LNCAP (cell line): Measurements from ENCODE around the gene SH3BP4.

Source experiments
- CTCF ChIP-seq: fragments of 450-650 bp; IDR thresholded peaks from 2 replicates; pipeline ENCODE4 v1.5.1; 2017; ENCODE audit warnings: mild to moderate bottlenecking

The SH3BP4 gene

GRCh38 chr2:235078914-235079472 lies 127.2 kb downstream of the SH3BP4 start:
- TF ChIP-seq CTCF, result no peak

GRCh38 chr2:235080101-235080500 lies 128.3 kb downstream of the SH3BP4 start:
- no peak for TF ChIP-seq CTCF

GRCh38 chr2:235082578-235083338 lies 130.9 kb downstream of the SH3BP4 start:
- no peak for TF ChIP-seq CTCF

- no peak for TF ChIP-seq CTCF
Observed at GRCh38 chr2:235083822-235084221, 132.0 kb downstream of the SH3BP4 start.

GRCh38 chr2:235084424-235084823 lies 132.6 kb downstream of the SH3BP4 start:
- TF ChIP-seq CTCF, result no peak

GRCh38 chr2:235085476-235085875 lies 133.7 kb downstream of the SH3BP4 start:
- TF ChIP-seq CTCF, result no peak

- TF ChIP-seq CTCF, result no peak
Observed at GRCh38 chr2:235086481-235087184, 134.8 kb downstream of the SH3BP4 start.
